Measurements from ENCODE around the gene MPV17. TPM values are rescaled to one million over a fixed set of nuclear protein-coding genes. Genes with fewer than 3 reads are reported as not detected.

The MPV17 gene
- total RNA-seq, 1 donor from 2014 or later: 71.4 TPM

- no peaks in the 10 kb centered on the region for H3K79me2 ChIP-seq (ENCODE audit: low read depth)
- no peak for TF ChIP-seq CTCF (IDR thresholded peaks at IDR 0.05)
- TF ChIP-seq EZH2phosphoT487 (IDR thresholded peaks at IDR 0.05): peak; percentile 93
- TF ChIP-seq EZH2 (IDR thresholded peaks at IDR 0.05): peak; percentile 73
- Mint-ChIP-seq H3K27me3 (ENCODE audit: insufficient read depth, low read depth) (peaks cover 41% of the 10 kb centered on the region), H3K36me3 (no peaks in the 10 kb centered on the region), H3K4me3 (peak overlapping the region; percentile 89), H3K27ac (no peak overlapping the region), H3K9me3 (peaks cover 4% of the 10 kb centered on the region), H3K4me1 (peaks cover 27% of the 10 kb centered on the region)
- H3K36me3 ChIP-seq: no peaks in the 10 kb centered on the region
- peaks cover 26% of the 10 kb centered on the region for H3F3A ChIP-seq (ENCODE audit: low read depth)
- peaks cover 82% of the 10 kb centered on the region for H3K27me3 ChIP-seq
- DNase-seq (ENCODE audit: low spot score): peak; percentile 42
- peak overlapping the region; percentile 58 for H3K4me3 ChIP-seq
- H2AFZ ChIP-seq (replicated peaks): no peak overlapping the region
- H4K20me1 ChIP-seq (ENCODE audit: low read depth): peaks cover 10% of the 10 kb centered on the region
- peak overlapping the region; percentile 80 for H3K4me2 ChIP-seq
- peaks cover 8% of the 10 kb centered on the region for H3K4me1 ChIP-seq
- no peak overlapping the region for H3K9ac ChIP-seq
- no peak overlapping the region for H3K27ac ChIP-seq
- no peaks in the 10 kb centered on the region for H3K9me3 ChIP-seq (ENCODE audit: low read depth)
Observed at GRCh38 chr2:27263287-27264252, 59.3 kb downstream of the MPV17 start.

- peaks cover 27% of the 10 kb centered on the region for H3K4me1 Mint-ChIP-seq
- H3K36me3 Mint-ChIP-seq: no peaks in the 10 kb centered on the region
- Histone ChIP-seq H3K79me2 (ENCODE audit: low read depth) (no peaks in the 10 kb centered on the region), H3K4me1 (peaks cover 8% of the 10 kb centered on the region), H3K9me3 (ENCODE audit: low read depth) (no peaks in the 10 kb centered on the region), H3K27ac (no peak within 1 kb of the TSS), H4K20me1 (ENCODE audit: low read depth) (peaks cover 10% of the 10 kb centered on the region), H3K4me2 (peak within 1 kb of the TSS; percentile 80), H3F3A (ENCODE audit: low read depth) (peaks cover 26% of the 10 kb centered on the region), H3K36me3 (no peaks in the 10 kb centered on the region), H3K9ac (no peak within 1 kb of the TSS), H3K27me3 (peaks cover 82% of the 10 kb centered on the region), H3K4me3 (peak within 1 kb of the TSS; percentile 58), H2AFZ (replicated peaks) (peak within 1 kb of the TSS; percentile 64)
- H3K27me3 Mint-ChIP-seq (ENCODE audit: insufficient read depth, low read depth): peaks cover 41% of the 10 kb centered on the region
- peaks cover 4% of the 10 kb centered on the region for H3K9me3 Mint-ChIP-seq
- no peak within 1 kb of the TSS for H3K27ac Mint-ChIP-seq
- peak; percentile 74 for DNase-seq (ENCODE audit: low spot score)
- peak within 1 kb of the TSS; percentile 89 for H3K4me3 Mint-ChIP-seq
- peak; percentile 85 for TF ChIP-seq EZH2 (IDR thresholded peaks at IDR 0.05)
- peak; percentile 68 for TF ChIP-seq EZH2phosphoT487 (IDR thresholded peaks at IDR 0.05)
- peak; percentile 3 for TF ChIP-seq CTCF (IDR thresholded peaks at IDR 0.05)
Observed at GRCh38 chr2:27262379-27263286, 60.3 kb downstream of the MPV17 start, which contains the start of gene SLC30A3. Gene SLC30A3 (minus strand): TSS chr2:27263047. CDS start chr2:27262906, 141 bp downstream.

- H2AFZ ChIP-seq (replicated peaks): peak overlapping the region; percentile 64
- Mint-ChIP-seq H3K4me1 (peaks cover 27% of the 10 kb centered on the region), H3K27me3 (ENCODE audit: insufficient read depth, low read depth) (peaks cover 45% of the 10 kb centered on the region), H3K36me3 (no peaks in the 10 kb centered on the region), H3K9me3 (peaks cover 4% of the 10 kb centered on the region), H3K27ac (no peak overlapping the region), H3K4me3 (peak overlapping the region; percentile 80)
- H3K27me3 ChIP-seq: peaks cover 76% of the 10 kb centered on the region
- peak; percentile 74 for TF ChIP-seq EZH2 (IDR thresholded peaks at IDR 0.05)
- peak; percentile 62 for TF ChIP-seq EZH2phosphoT487 (IDR thresholded peaks at IDR 0.05)
- no peak for TF ChIP-seq CTCF (IDR thresholded peaks at IDR 0.05)
- no peaks in the 10 kb centered on the region for H3K9me3 ChIP-seq (ENCODE audit: low read depth)
- peaks cover 8% of the 10 kb centered on the region for H3K4me1 ChIP-seq
- H3K4me3 ChIP-seq: peak overlapping the region; percentile 58
- DNase-seq (ENCODE audit: low spot score): peak; percentile 54
- H3K36me3 ChIP-seq: no peaks in the 10 kb centered on the region
- H4K20me1 ChIP-seq (ENCODE audit: low read depth): peaks cover 10% of the 10 kb centered on the region
- peaks cover 26% of the 10 kb centered on the region for H3F3A ChIP-seq (ENCODE audit: low read depth)
- peak overlapping the region; percentile 80 for H3K4me2 ChIP-seq
- H3K9ac ChIP-seq: no peak overlapping the region
- no peak overlapping the region for H3K27ac ChIP-seq
- no peaks in the 10 kb centered on the region for H3K79me2 ChIP-seq (ENCODE audit: low read depth)
Observed at GRCh38 chr2:27261926-27262298, 61.0 kb downstream of the MPV17 start.
